Measurements from ENCODE around the gene PRR14L.
"Not testable (repeated sequence)": the region's sequence is repeated elsewhere in the genome, so short reads cannot be mapped to it uniquely, and the experiment has no call there.

PRR14L gene

GRCh38 chr22:31749636-31750364 is at the start of gene PRR14L:
PRR14L (minus strand) TSS chr22:31750132; CDS start chr22:31738860, 11,272 bp downstream.
- peak; percentile 99 for DNase-seq

- DNase-seq, result not testable (repeated sequence)
Measured at GRCh38 chr22:31799358-31799757, 49.4 kb upstream of the PRR14L start.

GRCh38 chr22:31790240-31790639 is 40.3 kb upstream of the PRR14L start:
- DNase-seq, result no peak

- DNase-seq, result no peak
Measured at GRCh38 chr22:31789803-31790202, 39.9 kb upstream of the PRR14L start.

- no peak for DNase-seq
Measured at GRCh38 chr22:31776231-31776630, 26.3 kb upstream of the PRR14L start.

- DNase-seq, result no peak
Measured at GRCh38 chr22:31773416-31773815, 23.5 kb upstream of the PRR14L start.

- DNase-seq, result no peak
Measured at GRCh38 chr22:31768422-31769059, 18.6 kb upstream of the PRR14L start.

- DNase-seq, result no peak
Measured at GRCh38 chr22:31764785-31765184, 14.9 kb upstream of the PRR14L start.

GRCh38 chr22:31758860-31759259 is 8.9 kb upstream of the PRR14L start:
- DNase-seq, result not testable (repeated sequence)

GRCh38 chr22:31757265-31757664 is 7.3 kb upstream of the PRR14L start:
- no peak for DNase-seq

GRCh38 chr22:31754813-31755212 is 4.9 kb upstream of the PRR14L start:
- DNase-seq, result no peak

GRCh38 chr22:31753634-31754501 is 3.9 kb upstream of the PRR14L start, which contains the start of gene DEPDC5:
DEPDC5 (plus strand) TSS chr22:31754019; CDS start chr22:31754922, 903 bp downstream.
- peak; percentile 98 for DNase-seq

GRCh38 chr22:31753005-31753633 is 3.2 kb upstream of the PRR14L start:
- peak; percentile 80 for DNase-seq

- DNase-seq, result peak; percentile 10
Measured at GRCh38 chr22:31752096-31752847, 2.3 kb upstream of the PRR14L start.

- no peak for DNase-seq
Measured at GRCh38 chr22:31750365-31751284, 693 bp upstream of the PRR14L start.

GRCh38 chr22:31748490-31748889 is 1.4 kb downstream of the PRR14L start:
- DNase-seq, result peak; percentile 27

GRCh38 chr22:31747441-31747840 is 2.5 kb downstream of the PRR14L start:
- DNase-seq, result no peak

- DNase-seq, result no peak
Measured at GRCh38 chr22:31743871-31744270, 6.1 kb downstream of the PRR14L start.

- no peak for DNase-seq
Measured at GRCh38 chr22:31742682-31743081, 7.2 kb downstream of the PRR14L start.

- DNase-seq, result no peak
Measured at GRCh38 chr22:31742115-31742514, 7.8 kb downstream of the PRR14L start.

GRCh38 chr22:31740314-31740713 is 9.6 kb downstream of the PRR14L start:
- not testable (repeated sequence) for DNase-seq

Data from eye (tissue), 1 donor.